Measurements from ENCODE around the gene CENPX.

GRCh38 chr17:82008941-82009405 is 13.7 kb downstream of the CENPX start:
- TF ChIP-seq CTCF (IDR thresholded peaks at IDR 0.05) (no peak), ZFX (IDR thresholded peaks at IDR 0.05; ENCODE audit: borderline replicate concordance) (no peak)

Data from 22Rv1 (cell line).